Measurements from ENCODE around the gene TMTC1. TPM values are rescaled to one million over a fixed set of nuclear protein-coding genes. Genes with fewer than 3 reads are reported as not detected.
A peak's percentile ranks its signal among the peaks of the same experiment; 100 is the strongest.

TMTC1 gene
- total and polyA plus RNA-seq, 5 donors from 2014 or later, result not detected

- Mint-ChIP-seq H3K4me3 (peak overlapping the region in 1 of 4 donors; percentile 29), H3K36me3 (no peaks in the 10 kb centered on the region)
- no peak for ATAC-seq (ENCODE audit: low read depth in 2 of 2)
Measured at GRCh38 chr12:29530436-29530835, 253.3 kb downstream of the TMTC1 start.

GRCh38 chr12:29528161-29528560, 255.6 kb downstream of the TMTC1 start:
- H3K4me1 ChIP-seq (ENCODE audit: control insufficient read depth, insufficient read depth, low read length, poor library complexity, severe bottlenecking), result no peaks in the 10 kb centered on the region
- H3K36me3 ChIP-seq (ENCODE audit: control insufficient read depth, insufficient read depth, low read length), result no peaks in the 10 kb centered on the region
- no peaks in the 10 kb centered on the region for H3K36me3 Mint-ChIP-seq
- peaks cover 9% of the 10 kb centered on the region for H3K27me3 Mint-ChIP-seq
- H3K9me3 Mint-ChIP-seq, result no peaks in the 10 kb centered on the region
- no peaks in the 10 kb centered on the region for H3K9me3 ChIP-seq (ENCODE audit: control insufficient read depth in 2 of 2, low read length in 2 of 2)
- H3K4me1 Mint-ChIP-seq, result no peaks in the 10 kb centered on the region
- no peak overlapping the region for H3K27ac ChIP-seq (ENCODE audit: insufficient read depth, low read length, poor library complexity, severe bottlenecking)
- H3K27me3 ChIP-seq (ENCODE audit: control insufficient read depth, insufficient read depth, low read length), result peaks cover 2% of the 10 kb centered on the region
- ATAC-seq (ENCODE audit: low read depth in 2 of 2), result no peak
- no peak overlapping the region for H3K4me3 Mint-ChIP-seq
- no peak overlapping the region for H3K27ac Mint-ChIP-seq
- no peak for DNase-seq
- H3K4me3 ChIP-seq (ENCODE audit: low read depth, low read length), result no peak overlapping the region

More at GRCh38 chr12:29530436-29530835, 253.3 kb downstream of the TMTC1 start:
- Mint-ChIP-seq H3K27me3 (peaks cover 9% of the 10 kb centered on the region), H3K9me3 (no peaks in the 10 kb centered on the region), H3K4me1 (no peaks in the 10 kb centered on the region), H3K27ac (no peak overlapping the region)
- no peaks in the 10 kb centered on the region for H3K4me1 ChIP-seq (ENCODE audit: control insufficient read depth, insufficient read depth, low read length, poor library complexity, severe bottlenecking)
- H3K27ac ChIP-seq (ENCODE audit: insufficient read depth, low read length, poor library complexity, severe bottlenecking), result no peak overlapping the region
- H3K4me3 ChIP-seq (ENCODE audit: low read depth, low read length), result no peak overlapping the region
- DNase-seq, result no peak
- H3K36me3 ChIP-seq (ENCODE audit: control insufficient read depth, insufficient read depth, low read length), result no peaks in the 10 kb centered on the region
- H3K9me3 ChIP-seq (ENCODE audit: control insufficient read depth in 2 of 2, low read length in 2 of 2), result no peaks in the 10 kb centered on the region
- H3K27me3 ChIP-seq (ENCODE audit: control insufficient read depth, insufficient read depth, low read length), result peaks cover 2% of the 10 kb centered on the region

GRCh38 chr12:29521951-29522350, 261.8 kb downstream of the TMTC1 start:
- no peak overlapping the region for H3K4me3 ChIP-seq (ENCODE audit: low read depth, low read length)
- ATAC-seq (ENCODE audit: low read depth in 2 of 2), result no peak
- H3K27me3 ChIP-seq (ENCODE audit: control insufficient read depth, insufficient read depth, low read length), result no peaks in the 10 kb centered on the region
- H3K9me3 ChIP-seq (ENCODE audit: control insufficient read depth in 2 of 2, low read length in 2 of 2), result no peaks in the 10 kb centered on the region
- no peaks in the 10 kb centered on the region for H3K36me3 ChIP-seq (ENCODE audit: control insufficient read depth, insufficient read depth, low read length)
- Mint-ChIP-seq H3K36me3 (no peaks in the 10 kb centered on the region), H3K4me3 (no peak overlapping the region), H3K9me3 (no peaks in the 10 kb centered on the region), H3K4me1 (no peaks in the 10 kb centered on the region), H3K27me3 (peaks cover 1% of the 10 kb centered on the region), H3K27ac (no peak overlapping the region)
- H3K4me1 ChIP-seq (ENCODE audit: control insufficient read depth, insufficient read depth, low read length, poor library complexity, severe bottlenecking), result no peaks in the 10 kb centered on the region
- DNase-seq, result no peak
- no peak overlapping the region for H3K27ac ChIP-seq (ENCODE audit: insufficient read depth, low read length, poor library complexity, severe bottlenecking)

GRCh38 chr12:29519585-29520182, 264.1 kb downstream of the TMTC1 start:
- ATAC-seq (ENCODE audit: low read depth in 2 of 2), result no peak
- no peaks in the 10 kb centered on the region for H3K36me3 Mint-ChIP-seq

GRCh38 chr12:29518407-29518806, 265.3 kb downstream of the TMTC1 start:
- peaks cover 4% of the 10 kb centered on the region for H3K27me3 ChIP-seq (ENCODE audit: control insufficient read depth, insufficient read depth, low read length)
- H3K27ac ChIP-seq (ENCODE audit: insufficient read depth, low read length, poor library complexity, severe bottlenecking), result no peak overlapping the region
- Mint-ChIP-seq H3K27ac (no peak overlapping the region), H3K4me3 (no peak overlapping the region), H3K4me1 (no peaks in the 10 kb centered on the region), H3K9me3 (no peaks in the 10 kb centered on the region), H3K27me3 (peaks cover 7% of the 10 kb centered on the region), H3K36me3 (no peaks in the 10 kb centered on the region)
- ATAC-seq (ENCODE audit: low read depth in 2 of 2) (no peak), DNase-seq (no peak)
- H3K4me1 ChIP-seq (ENCODE audit: control insufficient read depth, insufficient read depth, low read length, poor library complexity, severe bottlenecking), result no peaks in the 10 kb centered on the region
- no peaks in the 10 kb centered on the region for H3K36me3 ChIP-seq (ENCODE audit: control insufficient read depth, insufficient read depth, low read length)
- H3K9me3 ChIP-seq (ENCODE audit: control insufficient read depth in 2 of 2, low read length in 2 of 2), result no peaks in the 10 kb centered on the region
- H3K4me3 ChIP-seq (ENCODE audit: low read depth, low read length), result no peak overlapping the region

More at GRCh38 chr12:29519585-29520182, 264.1 kb downstream of the TMTC1 start:
- Histone ChIP-seq H3K4me1 (ENCODE audit: control insufficient read depth, insufficient read depth, low read length, poor library complexity, severe bottlenecking) (no peaks in the 10 kb centered on the region), H3K4me3 (ENCODE audit: low read depth, low read length) (no peak overlapping the region), H3K9me3 (ENCODE audit: control insufficient read depth in 2 of 2, low read length in 2 of 2) (no peaks in the 10 kb centered on the region), H3K27me3 (ENCODE audit: control insufficient read depth, insufficient read depth, low read length) (no peaks in the 10 kb centered on the region), H3K27ac (ENCODE audit: insufficient read depth, low read length, poor library complexity, severe bottlenecking) (no peak overlapping the region), H3K36me3 (ENCODE audit: control insufficient read depth, insufficient read depth, low read length) (no peaks in the 10 kb centered on the region)
- Mint-ChIP-seq H3K4me1 (no peaks in the 10 kb centered on the region), H3K27ac (no peak overlapping the region), H3K4me3 (no peak overlapping the region), H3K27me3 (no peaks in the 10 kb centered on the region), H3K9me3 (no peaks in the 10 kb centered on the region)
- peak in 2 of 3 donors; percentile 19 to 61 for DNase-seq

- no peak overlapping the region for H3K4me3 Mint-ChIP-seq
- H3K36me3 Mint-ChIP-seq, result no peaks in the 10 kb centered on the region
Measured at GRCh38 chr12:29517264-29517663, 266.5 kb downstream of the TMTC1 start.

GRCh38 chr12:29516431-29516875, 267.3 kb downstream of the TMTC1 start:
- no peak overlapping the region for H3K27ac Mint-ChIP-seq
- peaks cover 4% of the 10 kb centered on the region for H3K27me3 ChIP-seq (ENCODE audit: control insufficient read depth, insufficient read depth, low read length)
- no peak overlapping the region for H3K4me3 Mint-ChIP-seq
- H3K4me1 Mint-ChIP-seq, result no peaks in the 10 kb centered on the region
- no peaks in the 10 kb centered on the region for H3K9me3 ChIP-seq (ENCODE audit: control insufficient read depth in 2 of 2, low read length in 2 of 2)
- no peaks in the 10 kb centered on the region for H3K9me3 Mint-ChIP-seq
- peaks cover 7% of the 10 kb centered on the region for H3K27me3 Mint-ChIP-seq
- no peaks in the 10 kb centered on the region for H3K36me3 Mint-ChIP-seq
- no peak overlapping the region for H3K4me3 ChIP-seq (ENCODE audit: low read depth, low read length)
- no peaks in the 10 kb centered on the region for H3K36me3 ChIP-seq (ENCODE audit: control insufficient read depth, insufficient read depth, low read length)
- no peak for DNase-seq
- no peak for ATAC-seq (ENCODE audit: low read depth in 2 of 2)
- H3K27ac ChIP-seq (ENCODE audit: insufficient read depth, low read length, poor library complexity, severe bottlenecking), result no peak overlapping the region
- H3K4me1 ChIP-seq (ENCODE audit: control insufficient read depth, insufficient read depth, low read length, poor library complexity, severe bottlenecking), result no peaks in the 10 kb centered on the region

More at GRCh38 chr12:29517264-29517663, 266.5 kb downstream of the TMTC1 start:
- no peaks in the 10 kb centered on the region for H3K4me1 Mint-ChIP-seq
- H3K36me3 ChIP-seq (ENCODE audit: control insufficient read depth, insufficient read depth, low read length), result no peaks in the 10 kb centered on the region
- no peak for DNase-seq
- H3K4me1 ChIP-seq (ENCODE audit: control insufficient read depth, insufficient read depth, low read length, poor library complexity, severe bottlenecking), result no peaks in the 10 kb centered on the region
- peaks cover 4% of the 10 kb centered on the region for H3K27me3 ChIP-seq (ENCODE audit: control insufficient read depth, insufficient read depth, low read length)
- no peak overlapping the region for H3K4me3 ChIP-seq (ENCODE audit: low read depth, low read length)
- H3K9me3 ChIP-seq (ENCODE audit: control insufficient read depth in 2 of 2, low read length in 2 of 2), result no peaks in the 10 kb centered on the region
- peaks cover 7% of the 10 kb centered on the region for H3K27me3 Mint-ChIP-seq
- H3K27ac Mint-ChIP-seq, result no peak overlapping the region
- no peak overlapping the region for H3K27ac ChIP-seq (ENCODE audit: insufficient read depth, low read length, poor library complexity, severe bottlenecking)
- H3K9me3 Mint-ChIP-seq, result no peaks in the 10 kb centered on the region
- ATAC-seq (ENCODE audit: low read depth in 2 of 2), result no peak

GRCh38 chr12:29510591-29511185, 273.1 kb downstream of the TMTC1 start:
- H3K9me3 ChIP-seq (ENCODE audit: control insufficient read depth in 2 of 2, low read length in 2 of 2), result no peaks in the 10 kb centered on the region
- no peak for DNase-seq
- H3K9me3 Mint-ChIP-seq, result no peaks in the 10 kb centered on the region
- no peak overlapping the region for H3K4me3 ChIP-seq (ENCODE audit: low read depth, low read length)
- H3K4me3 Mint-ChIP-seq, result no peak overlapping the region
- H3K36me3 ChIP-seq (ENCODE audit: control insufficient read depth, insufficient read depth, low read length), result no peaks in the 10 kb centered on the region
- H3K27ac ChIP-seq (ENCODE audit: insufficient read depth, low read length, poor library complexity, severe bottlenecking), result no peak overlapping the region
- H3K4me1 ChIP-seq (ENCODE audit: control insufficient read depth, insufficient read depth, low read length, poor library complexity, severe bottlenecking), result no peaks in the 10 kb centered on the region
- no peak overlapping the region for H3K27ac Mint-ChIP-seq
- no peaks in the 10 kb centered on the region for H3K36me3 Mint-ChIP-seq
- peaks cover 21% of the 10 kb centered on the region for H3K27me3 Mint-ChIP-seq
- ATAC-seq (ENCODE audit: low read depth in 2 of 2), result no peak
- peaks cover 6% of the 10 kb centered on the region for H3K27me3 ChIP-seq (ENCODE audit: control insufficient read depth, insufficient read depth, low read length)
- no peaks in the 10 kb centered on the region for H3K4me1 Mint-ChIP-seq
